Measurements from ENCODE around the gene LTBP1.

LTBP1 gene

DNA sequence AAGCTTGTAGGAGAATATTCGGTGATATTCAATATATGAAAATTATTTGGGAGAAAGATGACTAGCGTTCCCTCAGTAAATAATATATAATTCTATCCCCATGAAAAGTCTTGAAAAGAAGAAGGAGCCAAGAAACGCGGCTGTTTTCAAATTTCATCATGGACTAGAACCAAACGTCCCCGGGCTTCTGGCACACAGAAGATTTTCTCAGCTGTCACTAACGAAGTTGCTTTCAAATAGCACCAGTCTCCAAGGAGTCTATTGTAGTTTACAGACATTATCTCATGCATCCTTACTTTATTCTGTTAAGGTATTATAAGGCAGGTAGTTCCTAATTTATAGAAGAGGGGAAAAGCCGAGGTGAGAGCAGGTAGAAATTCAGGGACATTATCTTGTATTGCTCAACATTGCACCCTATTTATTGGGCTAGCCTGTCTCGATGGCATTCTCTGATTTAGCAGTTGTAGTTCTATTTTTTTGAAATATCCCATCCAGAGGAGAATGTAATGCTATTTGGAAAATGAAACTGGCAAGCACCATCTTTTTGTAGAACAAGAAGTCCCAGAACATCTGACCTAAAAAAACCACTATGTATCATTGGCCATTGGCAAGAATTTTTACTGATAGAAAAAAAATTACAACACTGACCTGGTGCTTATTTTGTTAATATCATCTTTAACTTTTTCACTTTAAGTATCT is 331.6 kb downstream of the LTBP1 start:
- Mint-ChIP-seq H3K27me3 (ENCODE audit: low read depth) (peaks cover 33% of the 10 kb centered on the region), H3K4me3 (no peak overlapping the region), H3K36me3 (ENCODE audit: low read depth) (no peaks in the 10 kb centered on the region), H3K4me1 (ENCODE audit: low read depth) (no peaks in the 10 kb centered on the region), H3K27ac (no peak overlapping the region), H3K9me3 (no peaks in the 10 kb centered on the region)
- DNase-seq (ENCODE audit: low spot score): no peak

- no peaks in the 10 kb centered on the region for H3K9me3 Mint-ChIP-seq
- no peaks in the 10 kb centered on the region for H3K4me1 Mint-ChIP-seq (ENCODE audit: low read depth)
- no peak overlapping the region for H3K4me3 Mint-ChIP-seq
- H3K36me3 Mint-ChIP-seq (ENCODE audit: low read depth): no peaks in the 10 kb centered on the region
- H3K27me3 Mint-ChIP-seq (ENCODE audit: low read depth): peaks cover 10% of the 10 kb centered on the region
- no peak for DNase-seq (ENCODE audit: low spot score)
- H3K27ac Mint-ChIP-seq: no peak overlapping the region
Observed at GRCh38 chr2:33284287-33284686, 337.5 kb downstream of the LTBP1 start.

GRCh38 chr2:33287507-33288005 is 340.8 kb downstream of the LTBP1 start:
- Mint-ChIP-seq H3K4me1 (ENCODE audit: low read depth) (no peaks in the 10 kb centered on the region), H3K27me3 (ENCODE audit: low read depth) (peaks cover 14% of the 10 kb centered on the region), H3K4me3 (no peak overlapping the region), H3K27ac (no peak overlapping the region), H3K36me3 (ENCODE audit: low read depth) (no peaks in the 10 kb centered on the region), H3K9me3 (no peaks in the 10 kb centered on the region)
- no peak for DNase-seq (ENCODE audit: low spot score)

GRCh38 chr2:33288011-33288410 is 341.3 kb downstream of the LTBP1 start:
- no peak overlapping the region for H3K4me3 Mint-ChIP-seq
- H3K27ac Mint-ChIP-seq: no peak overlapping the region
- no peaks in the 10 kb centered on the region for H3K9me3 Mint-ChIP-seq
- no peaks in the 10 kb centered on the region for H3K4me1 Mint-ChIP-seq (ENCODE audit: low read depth)
- H3K36me3 Mint-ChIP-seq (ENCODE audit: low read depth): no peaks in the 10 kb centered on the region
- no peak for DNase-seq (ENCODE audit: low spot score)
- peaks cover 14% of the 10 kb centered on the region for H3K27me3 Mint-ChIP-seq (ENCODE audit: low read depth)

DNA sequence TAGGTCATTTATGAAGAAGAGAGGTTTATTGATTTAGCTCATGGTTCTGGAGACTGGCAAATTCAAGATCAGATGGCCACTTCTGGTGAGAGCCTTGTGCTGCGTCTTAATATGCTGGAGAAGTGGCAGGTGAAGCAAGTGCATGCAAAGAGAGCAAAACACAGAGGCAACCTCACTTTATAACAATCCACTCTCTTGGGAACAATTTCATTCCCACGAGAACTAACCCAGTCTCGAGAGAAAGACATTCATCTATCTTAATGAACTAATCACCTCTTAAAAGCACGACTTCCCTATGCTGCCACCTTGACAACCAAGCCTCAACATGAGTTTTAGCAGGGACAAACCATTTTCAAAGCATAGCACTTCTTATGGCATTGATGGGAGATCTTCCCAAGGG is 343.2 kb downstream of the LTBP1 start:
- no peak for DNase-seq (ENCODE audit: low spot score)

GRCh38 chr2:33291278-33292013 is 344.7 kb downstream of the LTBP1 start:
- no peak for DNase-seq (ENCODE audit: low spot score)
- Mint-ChIP-seq H3K36me3 (ENCODE audit: low read depth) (no peaks in the 10 kb centered on the region), H3K4me1 (ENCODE audit: low read depth) (no peaks in the 10 kb centered on the region), H3K4me3 (no peak overlapping the region), H3K27ac (no peak overlapping the region), H3K27me3 (ENCODE audit: low read depth) (peaks cover 18% of the 10 kb centered on the region), H3K9me3 (no peaks in the 10 kb centered on the region)

More for the DNA sequence above, 343.2 kb downstream of the LTBP1 start:
- no peak overlapping the region for H3K4me3 Mint-ChIP-seq
- H3K4me1 Mint-ChIP-seq (ENCODE audit: low read depth): no peaks in the 10 kb centered on the region
- no peaks in the 10 kb centered on the region for H3K9me3 Mint-ChIP-seq
- no peak overlapping the region for H3K27ac Mint-ChIP-seq
- H3K36me3 Mint-ChIP-seq (ENCODE audit: low read depth): no peaks in the 10 kb centered on the region
- peaks cover 14% of the 10 kb centered on the region for H3K27me3 Mint-ChIP-seq (ENCODE audit: low read depth)

DNA sequence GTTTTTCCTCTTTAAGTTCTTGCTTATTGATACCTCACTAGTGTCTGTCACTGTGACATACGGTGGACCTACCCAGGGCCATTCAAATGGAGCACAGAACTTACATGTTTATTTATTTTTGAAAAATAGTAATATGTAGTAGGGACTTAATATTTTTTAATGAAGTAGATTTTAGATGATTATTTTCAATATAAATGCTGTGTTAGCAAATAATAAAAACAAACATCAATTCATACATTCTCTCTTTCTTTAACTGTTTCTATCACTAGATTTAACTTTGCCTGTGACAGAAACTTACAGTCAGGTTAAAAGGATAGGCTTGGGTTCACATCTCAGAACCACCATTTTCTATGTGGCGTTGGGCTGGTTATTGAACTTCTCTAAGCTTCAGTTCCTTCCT is 345.3 kb downstream of the LTBP1 start:
- Mint-ChIP-seq H3K36me3 (ENCODE audit: low read depth) (no peaks in the 10 kb centered on the region), H3K4me1 (ENCODE audit: low read depth) (no peaks in the 10 kb centered on the region), H3K4me3 (no peak overlapping the region), H3K27me3 (ENCODE audit: low read depth) (peaks cover 18% of the 10 kb centered on the region), H3K9me3 (no peaks in the 10 kb centered on the region), H3K27ac (no peak overlapping the region)
- DNase-seq (ENCODE audit: low spot score): no peak

DNA sequence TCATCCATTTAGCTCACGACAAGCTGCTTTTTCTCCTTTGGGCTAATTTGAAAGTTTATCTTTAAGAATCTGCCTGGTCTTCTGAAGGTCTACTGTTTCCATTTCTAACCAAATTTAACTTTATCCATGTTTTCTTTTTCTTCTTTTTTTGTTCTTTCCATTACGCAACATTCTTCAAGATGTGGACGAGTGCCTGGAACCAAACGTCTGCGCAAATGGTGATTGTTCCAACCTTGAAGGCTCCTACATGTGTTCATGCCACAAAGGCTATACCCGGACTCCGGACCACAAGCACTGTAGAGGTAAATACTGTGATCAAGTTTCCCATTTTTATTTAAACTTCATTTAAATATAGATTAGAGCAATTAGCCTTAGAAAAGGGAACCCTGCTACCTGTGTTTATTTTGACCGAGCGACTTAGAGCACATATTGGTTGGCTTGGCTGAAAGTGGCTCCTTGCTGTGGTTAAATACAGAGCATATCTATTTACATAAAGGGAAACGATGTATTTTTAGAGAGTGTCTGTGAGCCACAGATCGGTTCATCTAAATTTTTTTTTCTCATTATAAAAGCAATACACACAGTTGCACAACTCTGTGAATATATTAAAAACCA is 346.3 kb downstream of the LTBP1 start:
- no peaks in the 10 kb centered on the region for H3K4me1 Mint-ChIP-seq (ENCODE audit: low read depth)
- H3K27ac Mint-ChIP-seq: no peak overlapping the region
- no peaks in the 10 kb centered on the region for H3K9me3 Mint-ChIP-seq
- no peak for DNase-seq (ENCODE audit: low spot score)
- H3K27me3 Mint-ChIP-seq (ENCODE audit: low read depth): peaks cover 17% of the 10 kb centered on the region
- no peaks in the 10 kb centered on the region for H3K36me3 Mint-ChIP-seq (ENCODE audit: low read depth)
- no peak overlapping the region for H3K4me3 Mint-ChIP-seq

DNA sequence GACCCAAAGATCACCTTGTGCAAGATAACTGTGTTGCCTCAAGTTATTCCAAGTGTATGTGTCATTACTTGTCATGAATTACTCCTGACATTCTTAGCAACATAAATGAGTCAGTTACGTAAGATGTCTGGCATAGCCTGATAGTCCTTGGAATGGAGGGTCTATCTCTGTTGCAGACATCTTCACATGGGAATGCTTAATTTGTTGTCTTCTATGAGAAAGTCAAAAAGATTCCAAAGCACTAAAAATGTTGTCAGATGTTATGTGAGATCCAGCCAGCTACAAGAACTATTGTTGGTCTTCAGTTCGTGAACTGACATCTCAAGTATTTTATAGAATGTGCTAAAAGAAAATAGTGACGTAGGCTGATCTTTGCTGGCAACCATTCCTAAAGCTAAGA is 351.5 kb downstream of the LTBP1 start:
- H3K4me3 Mint-ChIP-seq: no peak overlapping the region
- H3K27ac Mint-ChIP-seq: no peak overlapping the region
- peaks cover 4% of the 10 kb centered on the region for H3K27me3 Mint-ChIP-seq (ENCODE audit: low read depth)
- no peaks in the 10 kb centered on the region for H3K9me3 Mint-ChIP-seq
- no peaks in the 10 kb centered on the region for H3K4me1 Mint-ChIP-seq (ENCODE audit: low read depth)
- no peaks in the 10 kb centered on the region for H3K36me3 Mint-ChIP-seq (ENCODE audit: low read depth)
- DNase-seq (ENCODE audit: low spot score): no peak

- Mint-ChIP-seq H3K27ac (no peak overlapping the region), H3K4me3 (no peak overlapping the region), H3K9me3 (no peaks in the 10 kb centered on the region), H3K27me3 (ENCODE audit: low read depth) (peaks cover under 1% of the 10 kb centered on the region), H3K4me1 (ENCODE audit: low read depth) (no peaks in the 10 kb centered on the region), H3K36me3 (ENCODE audit: low read depth) (no peaks in the 10 kb centered on the region)
- no peak for DNase-seq (ENCODE audit: low spot score)
Observed at GRCh38 chr2:33301355-33301754, 354.6 kb downstream of the LTBP1 start.

GRCh38 chr2:33302348-33302747 is 355.6 kb downstream of the LTBP1 start:
- H3K4me3 Mint-ChIP-seq: no peak overlapping the region
- H3K27me3 Mint-ChIP-seq (ENCODE audit: low read depth): no peaks in the 10 kb centered on the region
- no peaks in the 10 kb centered on the region for H3K4me1 Mint-ChIP-seq (ENCODE audit: low read depth)
- no peak overlapping the region for H3K27ac Mint-ChIP-seq
- no peaks in the 10 kb centered on the region for H3K9me3 Mint-ChIP-seq
- no peaks in the 10 kb centered on the region for H3K36me3 Mint-ChIP-seq (ENCODE audit: low read depth)
- DNase-seq (ENCODE audit: low spot score): no peak

- Mint-ChIP-seq H3K9me3 (no peaks in the 10 kb centered on the region), H3K27me3 (ENCODE audit: low read depth) (no peaks in the 10 kb centered on the region), H3K4me1 (ENCODE audit: low read depth) (no peaks in the 10 kb centered on the region), H3K27ac (no peak overlapping the region), H3K4me3 (no peak overlapping the region), H3K36me3 (ENCODE audit: low read depth) (no peaks in the 10 kb centered on the region)
- DNase-seq (ENCODE audit: low spot score): no peak
Observed at GRCh38 chr2:33304032-33304864, 357.5 kb downstream of the LTBP1 start.

DNA sequence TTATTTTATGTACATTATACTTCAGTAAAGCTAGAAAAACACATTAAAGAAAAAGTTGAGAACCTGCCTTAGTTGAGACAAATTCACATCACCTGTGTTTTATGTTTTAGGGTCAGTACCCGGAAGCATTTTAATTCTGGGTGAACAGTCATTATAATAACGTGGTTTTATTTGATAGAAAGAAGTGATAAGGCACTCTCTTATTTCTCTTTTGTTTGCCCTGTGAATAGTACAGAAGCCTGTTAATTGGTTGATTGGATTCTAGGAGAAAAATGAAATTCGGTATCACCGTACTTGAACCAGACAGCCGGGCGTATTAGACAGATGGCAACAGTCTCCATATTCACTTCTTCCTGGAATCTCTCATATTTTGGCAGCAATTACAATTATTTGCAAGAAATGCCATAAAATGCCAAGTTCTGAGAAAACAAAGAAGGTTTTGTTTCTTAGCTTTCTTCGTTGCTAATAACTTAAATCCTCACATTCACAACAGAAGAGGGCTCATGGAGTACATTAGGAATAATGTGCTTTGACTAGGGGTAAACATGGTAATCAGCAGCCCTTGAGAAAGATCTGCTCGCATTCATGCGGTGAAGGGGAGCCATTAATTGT is 361.0 kb downstream of the LTBP1 start:
- peaks cover 4% of the 10 kb centered on the region for H3K27me3 Mint-ChIP-seq (ENCODE audit: low read depth)
- H3K4me1 Mint-ChIP-seq (ENCODE audit: low read depth): peaks cover under 1% of the 10 kb centered on the region
- H3K9me3 Mint-ChIP-seq: no peaks in the 10 kb centered on the region
- H3K36me3 Mint-ChIP-seq (ENCODE audit: low read depth): no peaks in the 10 kb centered on the region
- no peak overlapping the region for H3K27ac Mint-ChIP-seq
- DNase-seq (ENCODE audit: low spot score): no peak
- H3K4me3 Mint-ChIP-seq: no peak overlapping the region
